Measurements from ENCODE around the gene HDGFL2. TPM values are rescaled to one million over a fixed set of nuclear protein-coding genes. Genes with fewer than 3 reads are reported as not detected.

Gene HDGFL2
- 65.0 and 66.3 TPM in 2 replicates for total RNA-seq

DNA sequence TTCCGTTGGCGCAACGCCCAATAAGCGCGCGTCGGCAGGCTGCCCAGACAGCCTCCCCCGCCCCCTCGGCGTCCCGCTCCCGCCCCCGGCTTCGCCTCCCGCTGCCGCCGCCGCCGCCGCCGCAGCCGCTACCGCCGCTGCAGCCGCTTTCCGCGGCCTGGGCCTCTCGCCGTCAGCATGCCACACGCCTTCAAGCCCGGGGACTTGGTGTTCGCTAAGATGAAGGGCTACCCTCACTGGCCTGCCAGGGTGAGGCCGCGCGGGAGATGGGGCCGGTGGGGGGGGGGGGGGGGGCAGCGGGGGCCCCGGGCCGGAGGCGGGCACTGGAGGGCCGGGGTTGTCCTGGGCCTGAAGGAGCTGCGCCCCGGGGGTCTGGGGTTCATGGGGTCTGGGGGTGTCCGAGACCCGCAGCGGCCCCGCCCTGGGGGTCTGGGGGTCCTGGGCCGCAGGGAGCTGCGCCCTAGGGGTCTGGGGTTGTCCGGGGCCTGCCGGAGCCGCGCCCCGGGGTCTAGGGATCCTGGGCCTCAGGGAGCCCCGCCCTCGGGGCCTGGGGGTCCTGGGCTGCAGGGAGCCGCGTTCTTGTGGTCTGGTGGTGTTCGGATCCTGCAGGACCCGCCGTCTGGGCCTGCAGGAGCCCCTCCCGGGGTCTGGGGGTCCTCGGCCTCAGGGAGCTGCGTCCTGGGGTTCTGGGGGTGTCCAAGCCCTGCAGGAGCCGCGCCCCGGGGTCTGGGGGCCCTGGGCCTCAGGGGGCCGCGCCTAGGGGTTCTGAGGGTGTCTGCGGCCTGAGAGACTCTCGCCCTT lies at the start of gene HDGFL2:
Gene HDGFL2 (plus strand): TSS at position 124 of the 801 bp plus-strand sequence. CDS start 54 bp downstream, at position 178.
- no peak for DNase-seq (ENCODE audit: low read depth, low spot score)

DNA sequence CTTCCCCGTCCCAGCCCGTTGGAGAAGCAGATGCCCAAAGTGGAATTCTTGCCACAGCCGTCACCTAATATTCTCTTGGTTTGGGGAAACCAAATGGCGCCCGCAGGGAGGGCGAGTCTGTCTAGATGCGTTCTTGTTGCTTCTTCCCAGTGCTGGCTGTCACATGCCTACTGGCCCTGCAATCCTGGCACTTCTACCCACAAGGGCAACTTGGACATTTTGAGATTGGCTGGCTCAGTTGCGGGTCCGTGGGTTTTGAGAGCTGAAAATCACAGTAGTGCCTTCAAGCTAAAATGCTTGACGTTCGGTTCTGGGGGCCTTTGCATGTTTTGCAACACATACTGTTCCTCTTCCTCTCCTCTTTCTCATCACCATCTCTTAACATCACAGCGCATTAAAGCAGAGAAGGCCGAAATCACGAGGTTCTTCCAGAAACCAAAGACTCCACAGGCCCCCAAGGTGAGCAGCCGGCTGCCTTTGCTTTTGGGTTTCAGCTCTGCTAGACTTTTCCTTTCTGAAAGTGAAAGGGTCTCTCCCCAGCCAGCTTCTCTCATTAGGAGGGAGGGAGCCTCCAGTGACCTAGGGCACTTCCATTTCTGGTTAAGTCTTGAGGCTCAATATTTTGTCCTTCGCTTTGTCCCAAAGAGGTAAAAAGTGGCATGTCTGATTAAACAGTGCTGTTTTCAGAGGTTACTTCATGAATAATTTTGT lies 48.5 kb upstream of the HDGFL2 start:
- DNase-seq (ENCODE audit: low read depth, low spot score), result no peak

DNA sequence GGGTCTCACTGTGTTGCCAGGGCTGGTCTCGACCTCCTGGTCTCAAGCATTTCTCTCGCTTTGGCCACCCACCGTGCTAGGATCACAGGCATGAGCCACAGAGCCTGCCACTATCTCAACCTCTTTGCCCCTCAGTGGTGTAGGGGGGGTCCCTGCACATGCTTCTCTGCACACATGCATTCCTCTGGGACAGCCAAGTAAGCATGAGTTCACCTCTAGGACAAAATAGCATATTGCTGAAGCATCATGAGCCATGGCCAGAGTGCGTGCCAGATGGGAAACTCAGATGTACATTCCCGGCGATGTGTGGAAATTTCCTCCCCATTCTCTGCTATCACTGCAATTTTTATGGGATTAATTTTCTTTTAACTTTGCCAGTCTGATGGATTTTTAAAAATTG lies 46.6 kb upstream of the HDGFL2 start:
- no peak for DNase-seq (ENCODE audit: low read depth, low spot score)

DNA sequence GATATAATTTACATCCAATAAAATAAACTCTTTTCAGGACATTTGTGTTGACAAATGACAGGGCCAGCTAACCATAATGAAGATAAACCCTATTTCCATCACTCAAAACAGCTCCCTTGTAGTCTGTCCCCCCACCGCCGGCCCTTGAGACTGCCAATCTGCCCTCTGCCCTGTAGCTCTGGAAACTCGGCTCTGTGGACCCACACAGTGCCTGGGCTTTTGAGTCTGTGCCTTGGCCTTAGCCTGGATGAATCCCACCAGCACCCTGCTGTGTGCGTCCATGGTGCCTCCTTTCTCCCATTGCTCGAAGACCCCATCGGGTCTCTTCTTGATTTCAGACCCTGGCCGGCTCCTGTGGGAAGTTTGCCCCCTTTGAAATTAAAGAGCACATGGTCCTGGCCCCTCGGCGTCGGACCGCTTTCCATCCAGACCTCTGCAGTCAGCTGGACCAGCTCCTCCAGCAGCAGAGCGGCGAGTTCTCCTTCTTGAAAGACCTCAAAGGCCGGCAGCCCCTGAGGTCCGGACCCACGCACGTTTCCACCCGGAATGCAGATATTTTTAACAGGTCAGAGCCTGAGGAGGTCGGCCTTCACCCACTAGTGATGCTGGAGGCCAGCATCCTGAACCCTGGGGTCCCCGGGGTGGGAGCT lies 43.6 kb upstream of the HDGFL2 start:
- no peak for DNase-seq (ENCODE audit: low read depth, low spot score)

DNA sequence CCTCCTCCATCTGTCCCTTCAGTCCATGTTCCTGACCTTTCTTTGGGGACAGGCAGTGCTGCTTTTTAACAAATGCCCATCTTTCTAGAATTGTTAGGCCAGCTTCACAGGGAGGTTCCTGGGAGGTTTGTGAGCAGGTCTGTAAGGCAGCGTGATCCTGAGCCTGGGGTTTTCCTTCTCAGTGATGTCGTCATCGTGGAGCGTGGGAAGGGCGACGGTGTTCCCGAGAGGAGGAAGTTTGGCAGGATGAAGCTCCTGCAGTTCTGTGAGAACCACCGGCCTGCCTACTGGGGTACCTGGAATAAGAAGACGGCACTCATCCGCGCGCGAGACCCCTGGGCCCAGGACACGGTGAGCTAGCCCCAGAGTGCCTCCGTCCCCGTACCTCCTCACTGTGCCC lies 42.8 kb upstream of the HDGFL2 start:
- DNase-seq (ENCODE audit: low read depth, low spot score), result no peak

DNA sequence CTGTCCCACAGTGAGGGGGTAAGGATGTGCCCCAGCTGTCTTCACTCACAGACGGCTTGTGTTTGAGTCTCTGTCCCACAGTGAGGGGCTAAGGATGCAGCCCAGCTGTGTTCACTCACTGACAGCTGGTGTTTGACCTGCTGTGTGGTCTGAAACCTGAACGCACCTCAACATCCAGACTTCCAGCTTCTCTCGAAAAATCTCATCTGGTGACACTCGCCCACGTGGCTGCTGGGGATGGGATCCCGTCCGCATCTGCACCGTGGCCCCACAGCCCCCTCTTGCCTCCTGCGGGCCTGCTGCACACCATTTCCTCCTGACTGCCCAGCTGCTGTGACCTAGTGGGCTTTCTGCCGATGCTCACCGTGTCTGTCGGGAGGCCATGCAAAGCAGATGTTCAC lies 42.3 kb upstream of the HDGFL2 start:
- no peak for DNase-seq (ENCODE audit: low read depth, low spot score)

DNA sequence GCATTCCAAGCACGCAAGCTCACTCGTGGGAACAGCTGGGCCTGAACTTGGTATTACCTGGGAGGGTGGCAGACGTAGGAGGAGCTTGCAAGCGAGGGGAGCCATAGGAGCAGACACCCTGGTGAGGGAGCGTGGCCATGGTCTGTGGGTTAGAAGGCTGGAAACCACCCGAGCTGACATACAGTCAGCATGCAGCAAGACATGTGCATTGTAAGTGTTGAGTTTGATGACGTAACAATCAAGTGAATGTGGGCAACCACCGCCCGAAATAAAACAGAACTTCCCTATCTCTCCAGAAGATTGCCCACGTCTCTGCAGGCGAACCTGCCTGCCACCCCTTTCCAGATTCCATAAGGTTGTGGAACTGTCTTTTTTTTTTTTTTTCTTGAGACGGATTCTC lies 41.3 kb upstream of the HDGFL2 start:
- no peak for DNase-seq (ENCODE audit: low read depth, low spot score)

DNA sequence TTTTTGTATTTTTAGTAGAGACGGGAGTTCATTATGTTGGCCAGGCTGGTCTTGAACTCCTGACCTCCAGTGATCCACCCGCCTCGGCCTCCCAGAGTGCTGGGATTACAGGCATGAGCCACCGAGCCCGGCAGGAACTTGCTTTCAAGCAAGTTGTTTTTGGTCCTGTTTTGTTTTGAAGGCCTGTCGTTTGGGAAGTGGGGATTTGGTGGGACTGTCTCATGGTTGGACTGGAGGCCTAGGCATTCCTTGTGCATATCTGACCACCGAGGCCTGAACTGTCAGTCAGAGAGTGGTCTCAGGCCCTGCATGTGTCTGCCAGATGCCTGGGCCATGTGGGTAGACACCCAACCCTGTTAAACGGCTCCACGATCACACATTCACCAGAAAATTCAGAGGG lies 40.8 kb upstream of the HDGFL2 start:
- DNase-seq (ENCODE audit: low read depth, low spot score), result no peak

DNA sequence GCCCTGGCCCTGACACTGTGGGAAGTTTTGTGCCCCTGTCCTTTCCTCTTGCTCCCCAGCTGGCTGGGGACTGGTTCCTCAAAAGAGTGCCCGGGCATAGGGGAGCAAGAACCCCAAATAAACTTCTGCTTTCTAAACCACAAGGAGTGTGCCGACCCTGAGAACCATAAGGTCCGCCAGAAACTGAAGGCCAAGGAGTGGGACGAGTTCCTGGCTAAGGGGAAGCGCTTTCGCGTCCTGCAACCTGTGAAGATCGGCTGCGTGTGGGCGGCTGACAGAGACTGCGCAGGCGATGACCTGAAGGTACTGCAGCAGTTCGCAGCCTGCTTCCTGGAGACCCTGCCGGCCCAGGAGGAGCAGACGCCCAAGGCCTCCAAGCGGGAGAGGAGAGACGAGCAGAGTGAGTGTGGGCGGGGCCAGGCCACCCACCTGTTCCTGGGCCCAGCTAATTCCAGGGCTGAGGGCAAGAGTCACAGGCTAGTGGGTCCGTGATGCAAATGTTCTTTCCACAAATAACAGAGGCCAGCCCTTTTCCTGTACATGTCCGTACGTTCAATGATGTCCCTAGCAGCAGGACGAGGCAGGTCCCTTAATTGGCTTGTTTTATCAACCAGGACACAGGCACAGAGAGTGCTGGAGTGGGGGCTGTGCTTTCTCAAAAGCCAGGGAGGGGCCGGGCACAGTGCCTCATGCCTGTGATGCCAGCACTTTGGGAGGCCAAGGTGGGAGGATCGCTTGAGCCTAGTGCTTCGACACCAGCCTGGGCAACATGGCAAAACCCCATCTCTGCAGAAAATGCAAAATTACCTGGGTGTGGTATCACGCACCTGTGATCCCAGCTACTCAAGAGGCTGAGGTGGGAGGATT lies 40.1 kb upstream of the HDGFL2 start:
- DNase-seq (ENCODE audit: low read depth, low spot score), result no peak

DNA sequence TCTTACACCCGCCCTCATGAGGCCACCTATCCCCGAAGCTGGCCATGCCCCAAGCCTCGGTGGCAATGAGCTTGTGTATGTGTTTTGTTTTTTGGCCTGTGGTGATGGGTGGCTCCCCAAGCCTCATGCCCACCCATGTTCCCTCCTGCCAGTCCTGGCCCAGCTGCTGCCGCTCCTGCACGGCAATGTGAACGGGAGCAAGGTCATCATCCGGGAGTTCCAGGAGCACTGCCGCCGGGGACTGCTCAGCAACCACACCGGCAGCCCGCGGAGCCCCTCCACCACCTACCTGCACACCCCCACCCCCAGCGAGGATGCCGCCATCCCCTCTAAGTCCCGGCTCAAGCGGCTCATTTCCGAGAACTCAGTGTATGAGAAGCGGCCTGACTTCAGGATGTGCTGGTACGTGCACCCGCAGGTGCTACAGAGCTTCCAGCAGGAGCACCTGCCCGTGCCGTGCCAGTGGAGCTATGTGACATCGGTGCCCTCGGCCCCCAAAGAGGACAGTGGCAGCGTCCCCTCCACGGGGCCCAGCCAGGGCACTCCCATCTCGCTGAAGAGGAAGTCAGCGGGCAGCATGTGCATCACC lies 39.1 kb upstream of the HDGFL2 start:
- DNase-seq (ENCODE audit: low read depth, low spot score), result no peak

DNA sequence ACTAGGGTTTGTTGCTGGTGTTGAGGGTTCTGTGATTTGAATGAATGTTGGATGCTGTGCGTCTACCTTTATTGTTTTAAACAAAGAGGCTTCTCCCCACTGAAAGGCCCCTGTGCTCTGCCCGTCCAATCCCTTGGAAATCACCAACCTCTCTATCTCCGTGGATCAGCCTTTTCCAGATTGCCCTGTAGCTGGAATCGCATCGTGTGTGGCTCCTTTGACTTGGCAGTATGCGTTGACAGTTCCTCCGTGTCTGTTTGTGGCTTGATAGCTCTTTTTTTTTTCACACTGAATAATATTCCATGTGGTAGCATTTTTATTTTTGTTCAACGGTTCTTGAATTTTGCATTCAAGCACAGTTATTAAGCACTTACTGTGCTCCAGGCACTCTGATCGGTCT lies 37.7 kb upstream of the HDGFL2 start:
- DNase-seq (ENCODE audit: low read depth, low spot score), result no peak

DNA sequence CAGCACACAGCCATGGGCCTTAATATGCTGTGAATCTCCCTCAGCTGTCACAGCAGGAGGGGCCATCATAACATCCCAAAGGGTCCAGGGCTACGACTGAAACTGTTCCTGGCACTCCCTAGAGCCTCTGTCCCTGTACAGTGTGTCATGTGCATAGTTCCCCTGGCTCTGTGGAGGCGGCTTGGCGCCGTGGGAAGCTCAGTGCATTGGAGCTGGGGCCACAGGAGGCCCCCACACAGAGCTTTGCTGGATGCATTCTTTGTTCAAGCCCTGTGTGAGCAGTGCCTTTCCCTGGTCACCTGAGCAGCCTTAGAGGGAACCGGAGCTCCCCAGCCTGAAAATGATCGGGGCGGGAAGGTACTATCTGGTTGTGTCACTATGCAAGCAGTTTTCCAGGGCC lies 35.9 kb upstream of the HDGFL2 start:
- no peak for DNase-seq (ENCODE audit: low read depth, low spot score)

DNA sequence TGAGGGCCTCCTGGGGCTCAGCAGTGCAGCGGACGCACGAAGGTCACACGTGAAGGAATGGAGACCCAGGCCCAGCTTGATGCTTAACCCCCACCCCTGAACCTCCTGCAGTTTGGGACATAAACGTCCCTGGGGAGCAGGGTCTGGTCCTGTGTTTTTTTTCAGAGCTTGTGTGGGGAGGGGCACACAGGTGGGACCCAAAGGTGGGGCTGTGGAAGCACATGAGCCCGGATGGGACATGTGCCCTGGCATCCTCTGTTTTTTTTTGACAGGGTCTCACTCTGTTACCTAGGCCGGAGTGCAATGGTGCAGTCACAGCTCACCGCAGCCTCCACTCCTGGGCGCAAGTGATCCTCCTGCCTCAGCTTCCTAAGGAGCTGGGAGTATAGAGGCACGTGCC lies 35.0 kb upstream of the HDGFL2 start:
- DNase-seq (ENCODE audit: low read depth, low spot score), result no peak

DNA sequence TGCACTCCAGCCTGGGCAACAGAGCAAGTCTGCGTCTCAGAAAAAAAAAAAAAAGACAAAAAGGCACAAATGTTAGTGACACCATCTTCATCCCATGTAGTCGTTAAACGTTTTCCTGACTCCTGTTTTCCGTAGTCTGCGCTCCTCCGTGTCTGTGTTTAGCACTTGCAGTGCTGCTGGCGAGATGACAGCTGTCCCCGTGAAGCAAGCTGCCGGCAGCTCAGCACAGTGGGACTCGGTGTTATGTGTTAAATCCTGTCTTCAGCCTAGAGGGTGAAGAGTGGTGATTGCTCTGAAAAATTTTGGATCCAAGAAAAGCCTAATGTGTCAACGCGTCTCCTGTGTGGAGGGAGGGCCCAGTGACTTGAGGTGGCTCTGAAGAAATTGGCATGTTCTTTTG lies 32.9 kb upstream of the HDGFL2 start:
- DNase-seq (ENCODE audit: low read depth, low spot score), result no peak

DNA sequence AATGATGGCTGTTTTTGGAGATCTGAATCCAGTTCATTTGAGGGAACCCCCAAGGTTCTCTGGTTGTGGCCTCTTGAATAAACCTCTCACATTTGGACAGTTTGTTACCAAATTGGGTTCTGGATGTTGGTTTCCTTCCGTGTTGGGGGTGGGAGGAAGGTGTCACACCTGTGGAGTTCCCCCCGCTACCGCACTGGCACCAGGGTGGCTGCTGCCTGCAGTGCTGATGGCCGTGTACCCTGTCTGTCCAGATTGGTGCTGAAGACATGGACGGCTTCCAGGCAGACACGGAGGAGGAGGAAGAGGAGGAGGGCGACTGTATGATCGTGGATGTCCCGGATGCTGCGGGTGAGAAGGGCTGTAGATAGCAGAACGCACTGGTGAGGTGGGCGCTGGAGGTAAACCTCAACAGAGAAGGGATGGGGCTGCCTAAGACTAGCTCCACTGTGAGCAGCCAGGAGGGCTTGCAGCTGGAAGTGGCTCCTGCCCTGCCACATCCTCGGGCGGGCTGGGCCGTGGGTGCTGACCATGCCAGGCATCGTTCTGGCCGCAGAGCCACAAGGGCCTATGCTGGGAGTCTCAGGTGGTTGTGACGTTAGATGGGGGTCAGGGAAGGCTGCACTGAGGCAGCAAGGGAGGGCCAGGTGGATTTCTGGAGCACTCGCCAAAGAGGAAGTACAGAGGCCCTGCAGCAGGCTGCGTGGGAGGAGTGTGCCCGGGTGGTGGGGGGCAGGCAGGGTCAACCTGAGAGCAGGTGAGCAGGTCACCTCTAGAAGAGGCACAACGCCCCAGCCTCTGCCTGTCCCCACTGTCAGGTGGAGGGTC lies 29.9 kb upstream of the HDGFL2 start:
- no peak for DNase-seq (ENCODE audit: low read depth, low spot score)

DNA sequence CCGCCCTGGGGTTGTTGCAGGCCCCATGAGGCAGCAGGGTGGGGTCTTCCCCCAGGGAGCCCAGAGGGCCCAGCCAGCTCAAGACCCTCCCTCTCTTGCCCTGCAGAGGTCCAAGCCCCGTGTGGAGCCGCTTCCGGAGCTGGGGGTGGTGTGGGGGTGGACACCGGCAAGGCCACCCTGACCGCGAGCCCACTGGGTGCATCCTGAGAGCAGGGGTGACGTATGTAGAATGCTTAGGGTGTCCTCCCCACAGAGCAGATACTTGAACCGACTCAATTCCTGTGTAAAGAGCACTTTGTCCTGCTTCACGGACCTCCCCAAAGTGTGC lies 29.3 kb upstream of the HDGFL2 start:
- no peak for DNase-seq (ENCODE audit: low read depth, low spot score)

DNA sequence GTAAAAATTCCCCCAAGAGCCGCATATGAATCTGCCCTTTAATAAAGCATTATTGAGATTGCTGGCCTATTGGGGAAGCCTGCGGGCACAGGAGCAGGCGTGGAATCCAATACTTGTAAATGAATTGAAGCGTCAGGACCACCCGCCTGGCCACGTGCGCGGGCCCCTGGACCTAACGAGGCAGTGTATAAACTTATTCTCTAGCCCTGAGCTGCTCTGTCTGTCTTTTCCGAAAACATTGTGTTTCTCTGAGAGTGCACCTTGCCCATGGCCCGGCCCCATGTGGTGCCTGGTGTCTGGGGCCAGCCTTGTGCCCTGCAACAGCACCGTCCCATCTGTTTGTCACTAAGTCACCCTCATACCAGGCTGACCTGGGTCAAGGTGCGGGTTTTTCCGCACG lies 28.9 kb upstream of the HDGFL2 start:
- DNase-seq (ENCODE audit: low read depth, low spot score), result no peak

DNA sequence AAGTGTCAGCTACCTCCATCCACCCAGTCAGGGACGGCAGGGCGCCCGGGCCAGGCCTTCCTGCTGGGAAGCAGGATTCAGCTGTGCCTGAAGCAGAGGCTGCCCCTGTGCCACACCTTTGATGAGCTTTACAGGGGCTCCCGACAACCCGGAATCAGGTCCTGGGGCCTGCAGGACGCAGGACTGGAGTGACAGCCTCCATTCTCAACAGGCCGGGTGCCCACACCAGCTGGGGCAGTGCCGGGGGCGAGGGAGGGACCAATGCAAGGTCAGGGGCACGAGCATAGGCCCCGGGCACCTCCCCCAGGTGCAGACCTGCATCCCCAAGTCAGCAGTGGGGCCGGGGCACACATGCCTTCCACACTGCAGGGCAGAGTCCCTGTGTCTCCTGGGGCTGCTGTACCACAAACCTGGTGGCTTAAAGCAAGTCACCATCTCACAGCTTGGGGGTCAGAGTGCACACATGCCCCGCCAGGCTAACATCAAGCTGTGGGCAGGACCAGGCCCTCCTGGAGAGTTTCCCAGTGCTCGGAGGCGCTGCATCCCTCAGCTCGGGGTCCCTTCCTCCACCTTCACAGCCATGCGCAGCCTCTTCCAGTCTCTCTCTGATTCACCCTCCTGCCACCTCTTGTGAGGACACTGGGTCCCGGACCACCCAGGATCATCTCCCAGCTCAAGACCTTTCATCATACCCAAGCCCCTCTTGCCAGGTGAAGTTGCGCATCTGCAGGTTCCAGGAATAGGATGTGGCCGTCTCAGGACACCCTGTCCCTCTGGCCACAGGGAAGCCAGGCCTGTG lies 27.9 kb upstream of the HDGFL2 start:
- no peak for DNase-seq (ENCODE audit: low read depth, low spot score)
